ENCODE measurements around the gene NPLOC4. TPM values are rescaled to one million over a fixed set of nuclear protein-coding genes. Genes with fewer than 3 reads are reported as not detected.
A peak's percentile ranks its signal among the peaks of the same experiment; 100 is the strongest.

NPLOC4 gene
- total RNA-seq, 1 donor from 2014 or later: 44.1 TPM

GRCh38 chr17:81601525-81602120 is 35.3 kb downstream of the NPLOC4 start:
- Mint-ChIP-seq H3K36me3 (peaks cover 24% of the 10 kb centered on the region), H3K4me3 (no peak overlapping the region), H3K4me1 (no peaks in the 10 kb centered on the region), H3K9me3 (no peaks in the 10 kb centered on the region), H3K27ac (no peak overlapping the region), H3K27me3 (ENCODE audit: insufficient read depth, low read depth) (no peaks in the 10 kb centered on the region)
- no peaks in the 10 kb centered on the region for H3K36me3 ChIP-seq
- H3F3A ChIP-seq (ENCODE audit: low read depth): peaks cover 20% of the 10 kb centered on the region
- H3K79me2 ChIP-seq (ENCODE audit: low read depth): peaks cover 8% of the 10 kb centered on the region
- H3K27ac ChIP-seq: no peak overlapping the region
- H3K9ac ChIP-seq: no peak overlapping the region
- no peak for TF ChIP-seq EZH2 (IDR thresholded peaks at IDR 0.05)
- no peak for TF ChIP-seq EZH2phosphoT487 (IDR thresholded peaks at IDR 0.05)
- peak; percentile 82 for TF ChIP-seq CTCF (IDR thresholded peaks at IDR 0.05)
- no peaks in the 10 kb centered on the region for H3K27me3 ChIP-seq
- no peak overlapping the region for H3K4me2 ChIP-seq
- H3K4me3 ChIP-seq: no peak overlapping the region
- no peaks in the 10 kb centered on the region for H3K9me3 ChIP-seq (ENCODE audit: low read depth)
- H4K20me1 ChIP-seq (ENCODE audit: low read depth): peaks cover 20% of the 10 kb centered on the region
- H2AFZ ChIP-seq (replicated peaks): no peak overlapping the region
- H3K4me1 ChIP-seq: no peaks in the 10 kb centered on the region
- DNase-seq (ENCODE audit: low spot score): peak; percentile 67

GRCh38 chr17:81599719-81600486 is 37.0 kb downstream of the NPLOC4 start:
- Histone ChIP-seq H3K4me2 (no peak overlapping the region), H4K20me1 (ENCODE audit: low read depth) (peaks cover 20% of the 10 kb centered on the region), H3K9me3 (ENCODE audit: low read depth) (no peaks in the 10 kb centered on the region), H3K27me3 (no peaks in the 10 kb centered on the region), H3K36me3 (no peaks in the 10 kb centered on the region), H2AFZ (replicated peaks) (no peak overlapping the region), H3K4me1 (no peaks in the 10 kb centered on the region), H3K79me2 (ENCODE audit: low read depth) (peaks cover 8% of the 10 kb centered on the region), H3F3A (ENCODE audit: low read depth) (peaks cover 20% of the 10 kb centered on the region), H3K9ac (no peak overlapping the region), H3K4me3 (no peak overlapping the region), H3K27ac (no peak overlapping the region)
- Mint-ChIP-seq H3K27me3 (ENCODE audit: insufficient read depth, low read depth) (no peaks in the 10 kb centered on the region), H3K27ac (no peak overlapping the region), H3K9me3 (no peaks in the 10 kb centered on the region), H3K4me3 (no peak overlapping the region), H3K36me3 (peaks cover 25% of the 10 kb centered on the region), H3K4me1 (no peaks in the 10 kb centered on the region)
- TF ChIP-seq EZH2 (IDR thresholded peaks at IDR 0.05): no peak
- TF ChIP-seq CTCF (IDR thresholded peaks at IDR 0.05): no peak
- no peak for TF ChIP-seq EZH2phosphoT487 (IDR thresholded peaks at IDR 0.05)
- no peak for DNase-seq (ENCODE audit: low spot score)

- Histone ChIP-seq H3K9me3 (ENCODE audit: low read depth) (no peaks in the 10 kb centered on the region), H3K4me3 (no peak overlapping the region), H3K79me2 (ENCODE audit: low read depth) (no peaks in the 10 kb centered on the region), H3K4me1 (no peaks in the 10 kb centered on the region), H3K27me3 (no peaks in the 10 kb centered on the region), H3K27ac (no peak overlapping the region), H2AFZ (replicated peaks) (no peak overlapping the region), H3K36me3 (no peaks in the 10 kb centered on the region), H4K20me1 (ENCODE audit: low read depth) (peaks cover 3% of the 10 kb centered on the region), H3K9ac (no peak overlapping the region), H3F3A (ENCODE audit: low read depth) (no peaks in the 10 kb centered on the region), H3K4me2 (no peak overlapping the region)
- H3K9me3 Mint-ChIP-seq: no peaks in the 10 kb centered on the region
- TF ChIP-seq EZH2phosphoT487 (IDR thresholded peaks at IDR 0.05) (no peak), EZH2 (IDR thresholded peaks at IDR 0.05) (no peak), CTCF (IDR thresholded peaks at IDR 0.05) (no peak)
- H3K36me3 Mint-ChIP-seq: peaks cover 25% of the 10 kb centered on the region
- H3K27ac Mint-ChIP-seq: no peak overlapping the region
- no peaks in the 10 kb centered on the region for H3K4me1 Mint-ChIP-seq
- H3K27me3 Mint-ChIP-seq (ENCODE audit: insufficient read depth, low read depth): peaks cover 2% of the 10 kb centered on the region
- no peak overlapping the region for H3K4me3 Mint-ChIP-seq
- no peak for DNase-seq (ENCODE audit: low spot score)
These were observed 43.6 kb downstream of the NPLOC4 start for GRCh38 chr17:81593105-81593871.

All from neural progenitor cell (in vitro differentiated cells).